ENCODE results near the gene ATP11C. TPM values are rescaled to one million over a fixed set of nuclear protein-coding genes. Genes with fewer than 3 reads are reported as not detected.
"Not testable (repeated sequence)": the region's sequence is repeated elsewhere in the genome, so short reads cannot be mapped to it uniquely, and the experiment has no call there.

Gene ATP11C
- 20.0 TPM for total RNA-seq
- long read RNA-seq, partial matches to known transcripts, result 16 of 22 reads
- long read RNA-seq, other reads (novel, unspliced or antisense), result 6 of 22 reads

GRCh38 chrX:139932901-139933796 lies at the start of gene ATP11C:
Gene ATP11C (minus strand): TSS chrX:139933053. CDS start chrX:139932042, 1,011 bp downstream.
- DNase-seq (ENCODE audit: low spot score), result peak; percentile 91

GRCh38 chrX:139974471-139974870 lies 41.6 kb upstream of the ATP11C start:
- no peak for DNase-seq (ENCODE audit: low spot score)

GRCh38 chrX:139972629-139973624 lies 40.1 kb upstream of the ATP11C start:
- no peak for DNase-seq (ENCODE audit: low spot score)

- DNase-seq (ENCODE audit: low spot score), result no peak
Measured at GRCh38 chrX:139972113-139972512, 39.3 kb upstream of the ATP11C start.

GRCh38 chrX:139971394-139971749 lies 38.5 kb upstream of the ATP11C start:
- DNase-seq (ENCODE audit: low spot score), result no peak

- DNase-seq (ENCODE audit: low spot score), result no peak
Measured at GRCh38 chrX:139969286-139969685, 36.4 kb upstream of the ATP11C start.

- no peak for DNase-seq (ENCODE audit: low spot score)
Measured at GRCh38 chrX:139967750-139968149, 34.9 kb upstream of the ATP11C start.

- no peak for DNase-seq (ENCODE audit: low spot score)
Measured at GRCh38 chrX:139967300-139967699, 34.4 kb upstream of the ATP11C start.

GRCh38 chrX:139966159-139966558 lies 33.3 kb upstream of the ATP11C start:
- not testable (repeated sequence) for DNase-seq (ENCODE audit: low spot score)

- no peak for DNase-seq (ENCODE audit: low spot score)
Measured at GRCh38 chrX:139965421-139965820, 32.6 kb upstream of the ATP11C start, which contains the start of gene CXorf66. Gene CXorf66 (minus strand): TSS chrX:139965521. CDS start chrX:139965496, 25 bp downstream.

- DNase-seq (ENCODE audit: low spot score), result not testable (repeated sequence)
Measured at GRCh38 chrX:139961091-139961490, 28.2 kb upstream of the ATP11C start.

- DNase-seq (ENCODE audit: low spot score), result no peak
Measured at GRCh38 chrX:139949703-139950102, 16.9 kb upstream of the ATP11C start.

- DNase-seq (ENCODE audit: low spot score), result no peak
Measured at GRCh38 chrX:139945075-139945474, 12.2 kb upstream of the ATP11C start.

GRCh38 chrX:139936259-139936658 lies 3.4 kb upstream of the ATP11C start:
- DNase-seq (ENCODE audit: low spot score), result no peak

- no peak for DNase-seq (ENCODE audit: low spot score)
Measured at GRCh38 chrX:139933904-139934303, 1.1 kb upstream of the ATP11C start.

- no peak for DNase-seq (ENCODE audit: low spot score)
Measured at GRCh38 chrX:139932073-139932900, 566 bp downstream of the ATP11C start.

- DNase-seq (ENCODE audit: low spot score), result no peak
Measured at GRCh38 chrX:139931646-139932072, 1.2 kb downstream of the ATP11C start.

- DNase-seq (ENCODE audit: low spot score), result no peak
Measured at GRCh38 chrX:139930916-139931645, 1.8 kb downstream of the ATP11C start.

- no peak for DNase-seq (ENCODE audit: low spot score)
Measured at GRCh38 chrX:139930401-139930800, 2.5 kb downstream of the ATP11C start.

- DNase-seq (ENCODE audit: low spot score), result no peak
Measured at GRCh38 chrX:139929876-139930275, 3.0 kb downstream of the ATP11C start.
